Loucy (cell line): Measurements from ENCODE around the gene RPA3.

ENCODE experiments used
- EZH2phosphoT487 ChIP-seq: fragments of 200-600 bp; IDR thresholded peaks from 2 replicates; pipeline ENCODE4 v1.6.1; 2018; ENCODE audit warnings: antibody characterized with exemption, mild to moderate bottlenecking, moderate library complexity, borderline replicate concordance
- TF ChIP-seq, protein P1 (sequence below): fragments of 200-600 bp; sonication (generic); conservative IDR thresholded peaks from 2 replicates; pipeline ENCODE4 v1.5.1; 2014; ENCODE audit warnings: mild to moderate bottlenecking, antibody characterized with exemption, low read length

DNA sequence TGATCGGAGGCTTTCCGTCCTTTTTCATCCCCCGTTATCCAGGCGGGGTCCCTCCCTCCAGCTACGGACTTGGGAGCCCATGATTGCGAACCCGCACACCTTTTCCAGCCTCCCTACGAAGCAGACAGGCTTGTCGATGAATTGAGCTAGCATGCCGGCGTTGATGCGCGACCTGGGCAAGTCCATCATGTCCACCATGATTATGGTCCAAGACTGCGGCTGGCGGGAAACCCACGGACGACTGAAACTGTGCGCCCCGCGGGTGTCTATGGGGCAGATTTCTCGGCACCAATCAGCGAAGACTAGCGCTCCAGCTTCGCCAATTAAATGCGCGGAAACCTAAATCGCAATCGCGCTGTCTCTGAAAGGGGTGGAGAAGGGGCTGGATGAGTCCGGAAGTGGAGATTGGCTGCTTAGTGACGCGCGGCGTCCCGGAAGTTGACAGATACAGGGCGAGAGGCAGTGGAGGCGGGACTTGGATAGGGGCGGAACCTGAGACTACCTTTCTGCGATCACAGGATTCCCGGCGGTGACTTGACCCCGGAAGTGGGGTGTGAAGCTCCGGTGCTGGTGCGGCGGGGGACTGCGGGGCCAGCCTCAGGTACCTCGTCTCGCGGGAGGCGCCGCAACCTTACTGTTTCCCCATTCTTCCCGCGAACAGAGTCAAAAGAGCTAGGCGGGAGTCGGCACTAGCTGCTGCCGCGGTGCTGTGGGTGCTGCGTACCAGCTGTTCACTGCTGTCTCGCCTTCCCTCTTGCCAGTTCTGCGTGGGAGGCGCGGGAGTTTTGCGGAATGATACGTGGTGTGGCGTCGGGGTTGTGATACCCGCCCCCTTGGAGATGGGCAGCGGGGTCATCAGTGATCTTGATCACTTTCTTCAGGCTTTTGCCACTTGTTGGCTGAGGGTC is 77.9 kb downstream of the RPA3 start, which contains the start of gene UMAD1:
- TF ChIP-seq, protein P1, sequence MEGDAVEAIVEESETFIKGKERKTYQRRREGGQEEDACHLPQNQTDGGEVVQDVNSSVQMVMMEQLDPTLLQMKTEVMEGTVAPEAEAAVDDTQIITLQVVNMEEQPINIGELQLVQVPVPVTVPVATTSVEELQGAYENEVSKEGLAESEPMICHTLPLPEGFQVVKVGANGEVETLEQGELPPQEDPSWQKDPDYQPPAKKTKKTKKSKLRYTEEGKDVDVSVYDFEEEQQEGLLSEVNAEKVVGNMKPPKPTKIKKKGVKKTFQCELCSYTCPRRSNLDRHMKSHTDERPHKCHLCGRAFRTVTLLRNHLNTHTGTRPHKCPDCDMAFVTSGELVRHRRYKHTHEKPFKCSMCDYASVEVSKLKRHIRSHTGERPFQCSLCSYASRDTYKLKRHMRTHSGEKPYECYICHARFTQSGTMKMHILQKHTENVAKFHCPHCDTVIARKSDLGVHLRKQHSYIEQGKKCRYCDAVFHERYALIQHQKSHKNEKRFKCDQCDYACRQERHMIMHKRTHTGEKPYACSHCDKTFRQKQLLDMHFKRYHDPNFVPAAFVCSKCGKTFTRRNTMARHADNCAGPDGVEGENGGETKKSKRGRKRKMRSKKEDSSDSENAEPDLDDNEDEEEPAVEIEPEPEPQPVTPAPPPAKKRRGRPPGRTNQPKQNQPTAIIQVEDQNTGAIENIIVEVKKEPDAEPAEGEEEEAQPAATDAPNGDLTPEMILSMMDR: no peak
- no peak for TF ChIP-seq EZH2phosphoT487
